Bronchial epithelial cell (primary cell): ENCODE results near the gene TMEM171. TPM values are rescaled to one million over a fixed set of nuclear protein-coding genes. Genes with fewer than 3 reads are reported as not detected.

Source experiments
- DNase-seq: peaks from one replicate; pipeline ENCODE4 v3.0.0-alpha.2; 2010; ENCODE audit warnings: low read depth
- FAIRE-seq: peaks from 2 replicates; lab custom pipeline; 2011; peaks lifted over from hg19 to GRCh38; lab: Jason Lieb, UNC
- H3K27me3 ChIP-seq: 2 replicates; pipeline ENCODE4 v1.5.1; 2011; ENCODE audit warnings: low read length; ENCODE audit not compliant: control insufficient read depth, insufficient read depth
- H3K36me3 ChIP-seq: 2 replicates; pipeline ENCODE4 v1.5.1; 2011; ENCODE audit warnings: low read length; ENCODE audit not compliant: control insufficient read depth, insufficient read depth
- H3K4me3 ChIP-seq: 2 replicates; pipeline ENCODE4 v1.5.1; 2011; ENCODE audit warnings: mild to moderate bottlenecking, low read depth, low read length, control low read depth
- total RNA-seq: library from RNA; depleted of rRNA; stranded (reverse); fragments of >200 nt; gene quantifications from 2 replicates; pipeline ENCODE4 v1.2.1, GENCODE V29; 2014
- TF ChIP-seq, protein P1 (sequence below): IDR thresholded peaks from 2 replicates; pipeline ENCODE4 v1.5.1; 2011; ENCODE audit warnings: mild to moderate bottlenecking, moderate library complexity, low read length, control low read depth, inconsistent platforms; ENCODE audit not compliant: insufficient read depth, severe bottlenecking

The TMEM171 gene
- total RNA-seq, 1 donor from 2014 or later: 0.26 TPM

DNA sequence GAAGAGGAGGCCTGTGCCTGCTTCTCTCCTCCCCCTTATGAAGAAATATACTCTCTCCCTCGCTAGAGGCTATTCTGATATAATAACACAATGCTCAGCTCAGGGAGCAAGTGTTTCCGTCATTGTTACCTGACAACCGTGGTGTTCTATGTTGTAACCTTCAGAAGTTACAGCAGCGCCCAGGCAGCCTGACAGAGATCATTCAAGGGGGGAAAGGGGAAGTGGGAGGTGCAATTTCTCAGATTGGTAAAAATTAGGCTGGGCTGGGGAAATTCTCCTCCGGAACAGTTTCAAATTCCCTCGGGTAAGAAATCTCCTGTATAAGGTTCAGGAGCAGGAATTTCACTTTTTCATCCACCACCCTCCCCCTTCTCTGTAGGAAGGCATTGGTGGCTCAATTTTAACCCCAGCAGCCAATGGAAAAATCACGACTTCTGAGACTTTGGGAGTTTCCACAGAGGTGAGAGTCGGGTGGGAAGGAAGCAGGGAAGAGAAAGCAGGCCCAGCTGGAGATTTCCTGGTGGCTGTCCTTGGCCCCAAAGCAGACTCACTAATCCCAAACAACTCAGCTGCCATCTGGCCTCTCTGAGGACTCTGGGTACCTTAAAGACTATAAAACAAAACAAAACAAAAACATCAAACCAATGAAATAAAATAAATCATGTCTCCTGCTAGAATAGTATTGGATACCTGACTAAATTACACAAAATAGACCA, 53.9 kb downstream of the TMEM171 start:
- no peak for FAIRE-seq

DNA sequence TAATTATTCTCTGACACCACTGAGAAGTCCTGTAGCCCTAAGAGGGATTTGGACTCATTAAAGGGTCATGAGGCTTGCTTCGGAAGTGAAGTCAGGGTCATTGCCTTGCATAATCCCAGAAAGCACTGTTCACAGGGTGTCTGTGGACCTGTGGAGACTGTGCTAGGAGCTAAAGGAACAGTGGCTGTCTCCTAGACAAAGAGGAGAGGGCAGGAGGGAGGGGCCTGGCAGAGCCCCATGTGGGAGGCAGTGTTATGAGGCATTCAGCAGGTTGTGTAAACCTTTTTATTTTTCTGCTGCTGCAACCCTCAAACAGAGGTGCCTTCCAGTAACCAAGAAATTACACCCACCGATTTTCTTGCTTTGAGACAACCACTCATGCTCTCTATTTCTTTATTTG, 55.9 kb downstream of the TMEM171 start:
- H3K27me3 ChIP-seq: peaks cover 5% of the 10 kb centered on the region
- FAIRE-seq: no peak
- TF ChIP-seq, protein P1, sequence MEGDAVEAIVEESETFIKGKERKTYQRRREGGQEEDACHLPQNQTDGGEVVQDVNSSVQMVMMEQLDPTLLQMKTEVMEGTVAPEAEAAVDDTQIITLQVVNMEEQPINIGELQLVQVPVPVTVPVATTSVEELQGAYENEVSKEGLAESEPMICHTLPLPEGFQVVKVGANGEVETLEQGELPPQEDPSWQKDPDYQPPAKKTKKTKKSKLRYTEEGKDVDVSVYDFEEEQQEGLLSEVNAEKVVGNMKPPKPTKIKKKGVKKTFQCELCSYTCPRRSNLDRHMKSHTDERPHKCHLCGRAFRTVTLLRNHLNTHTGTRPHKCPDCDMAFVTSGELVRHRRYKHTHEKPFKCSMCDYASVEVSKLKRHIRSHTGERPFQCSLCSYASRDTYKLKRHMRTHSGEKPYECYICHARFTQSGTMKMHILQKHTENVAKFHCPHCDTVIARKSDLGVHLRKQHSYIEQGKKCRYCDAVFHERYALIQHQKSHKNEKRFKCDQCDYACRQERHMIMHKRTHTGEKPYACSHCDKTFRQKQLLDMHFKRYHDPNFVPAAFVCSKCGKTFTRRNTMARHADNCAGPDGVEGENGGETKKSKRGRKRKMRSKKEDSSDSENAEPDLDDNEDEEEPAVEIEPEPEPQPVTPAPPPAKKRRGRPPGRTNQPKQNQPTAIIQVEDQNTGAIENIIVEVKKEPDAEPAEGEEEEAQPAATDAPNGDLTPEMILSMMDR: no peak
- DNase-seq: no peak
- H3K36me3 ChIP-seq: no peaks in the 10 kb centered on the region
- no peak overlapping the region for H3K4me3 ChIP-seq

More for the DNA sequence above, 53.9 kb downstream of the TMEM171 start:
- no peak for DNase-seq
- Histone ChIP-seq H3K27me3 (peaks cover 7% of the 10 kb centered on the region), H3K36me3 (no peaks in the 10 kb centered on the region), H3K4me3 (no peak overlapping the region)
- TF ChIP-seq, protein P1: no peak

DNA sequence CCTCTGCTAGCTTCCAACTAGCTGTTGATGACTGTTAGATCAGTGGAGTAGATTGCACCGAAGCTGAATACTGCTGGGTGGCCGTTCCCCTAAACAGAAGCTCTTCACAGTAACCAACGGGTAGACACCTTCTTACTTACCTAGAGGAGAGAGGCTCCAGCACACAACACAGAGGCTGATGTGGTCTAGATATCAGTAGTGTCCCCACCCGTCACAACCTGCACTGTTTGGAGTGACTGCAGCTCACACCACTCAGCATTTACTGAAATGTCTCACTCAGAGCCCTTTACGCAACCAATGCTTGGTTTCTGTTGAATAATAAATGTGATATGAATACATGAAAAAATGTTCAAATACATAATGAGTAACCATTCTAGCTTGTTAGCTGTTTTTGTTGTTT, 57.9 kb downstream of the TMEM171 start:
- Histone ChIP-seq H3K27me3 (peaks cover 7% of the 10 kb centered on the region), H3K4me3 (no peak overlapping the region), H3K36me3 (no peaks in the 10 kb centered on the region)
- TF ChIP-seq, protein P1: no peak
- DNase-seq (no peak), FAIRE-seq (peak; percentile 89)

DNA sequence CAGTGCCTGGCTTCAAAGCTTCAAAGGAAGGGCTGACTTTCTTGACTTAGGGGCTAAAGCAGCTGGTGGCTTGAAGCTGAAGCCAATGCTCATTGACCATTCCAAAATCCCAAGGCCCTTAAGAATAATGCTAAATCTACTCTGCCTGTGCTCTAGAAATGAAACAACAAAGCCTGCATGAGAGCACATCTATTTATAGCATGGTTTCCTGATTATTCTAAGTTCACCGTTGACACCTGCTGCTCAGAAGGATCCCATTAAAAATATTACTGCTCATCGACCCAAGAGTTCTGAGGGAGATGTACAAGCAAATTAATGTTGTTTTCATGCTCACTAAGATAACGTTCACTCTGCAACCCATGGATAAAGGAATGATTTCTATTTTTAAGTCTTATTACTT, 59.4 kb downstream of the TMEM171 start:
- Histone ChIP-seq H3K4me3 (no peak overlapping the region), H3K36me3 (no peaks in the 10 kb centered on the region), H3K27me3 (peaks cover 8% of the 10 kb centered on the region)
- TF ChIP-seq, protein P1: no peak
- FAIRE-seq (no peak), DNase-seq (no peak)

DNA sequence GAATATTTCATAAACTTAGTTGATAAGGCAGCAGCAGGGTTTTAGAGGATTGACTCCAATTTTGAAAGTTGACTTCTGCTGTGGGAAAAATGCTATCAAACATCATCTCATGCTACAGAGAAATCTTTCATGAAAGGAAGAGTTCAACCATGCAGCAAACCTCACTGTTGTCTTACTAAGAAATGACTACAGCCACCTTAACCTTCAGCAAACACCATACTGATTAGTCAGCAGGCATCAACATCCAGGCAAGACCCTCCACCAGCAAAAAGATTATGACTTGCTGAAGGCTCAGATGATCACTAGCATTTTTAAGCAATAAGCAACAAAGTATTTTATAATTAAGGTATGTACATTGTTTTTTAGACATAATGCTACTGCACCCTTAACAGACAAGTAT, 60.2 kb downstream of the TMEM171 start:
- FAIRE-seq (no peak), DNase-seq (no peak)
- TF ChIP-seq, protein P1: no peak

More for the DNA sequence above, 60.2 kb downstream of the TMEM171 start:
- Histone ChIP-seq H3K36me3 (no peaks in the 10 kb centered on the region), H3K27me3 (peaks cover 6% of the 10 kb centered on the region), H3K4me3 (no peak overlapping the region)

Other genes starting within 250 kb of the TMEM171 start
- 10.5 and 20.2 TPM in 2 replicates for gene FCHO2, start 164.5 kb upstream of the TMEM171 start, total RNA-seq
- gene TMEM174, start 52.6 kb downstream of the TMEM171 start, total RNA-seq: not detected in 2 replicates